H1 (cell line): ENCODE measurements around the gene PLEKHG5. TPM values are rescaled to one million over a fixed set of nuclear protein-coding genes. Genes with fewer than 3 reads are reported as not detected.

Experiments
- CHD7 ChIP-seq: fragments of 300-600 bp; sonication (generic); IDR thresholded peaks from 2 replicates; pipeline ENCODE4 v1.7.1; 2012; ENCODE audit warnings: low read length, moderate library complexity, mild to moderate bottlenecking, inconsistent platforms; ENCODE audit not compliant: insufficient replicate concordance
- CTCF ChIP-seq, 3 experiments: IDR thresholded peaks; 1 replicate in 2 of 3; 2 replicates in 1 of 3; pipeline versions ENCODE4 v1.5.1 to v1.6.1; 2011; ENCODE audit warnings: low read length in 3 of 3, mild to moderate bottlenecking in 3 of 3, inconsistent platforms in 2 of 3, low read depth in 1 of 3, moderate library complexity in 1 of 3; ENCODE audit not compliant: insufficient read depth in 1 of 3; ENCODE audit errors: control extremely low read depth in 1 of 3
- RAD21 ChIP-seq, 2 experiments: IDR thresholded peaks in 1 of 2; conservative IDR thresholded peaks in 1 of 2; 2 replicates each; pipeline ENCODE4 v1.6.1; 2011; ENCODE audit warnings: low read depth in 2 of 2, low read length in 2 of 2, improper control_type of control experiment in 1 of 2, inconsistent platforms in 1 of 2, mild to moderate bottlenecking in 1 of 2, moderate library complexity in 1 of 2
- polyA plus RNA-seq, 7 experiments: library from polyadenylated mRNA; depleted of rRNA in 3 of 7; stranded (reverse) in 5 of 7; unstranded in 2 of 7; fragments of >200 nt in 5 of 7; fragments of 200-250 nt in 2 of 7; gene quantifications; 1 replicate in 5 of 7; 2 replicates in 1 of 7; 4 replicates in 1 of 7; pipeline versions ENCODE4 v1.2.1 to v1.2.3, GENCODE V29; 2011 to 2013; ENCODE audit warnings: missing spikeins in 2 of 7, mixed read lengths in 2 of 7
- total RNA-seq: library from RNA; stranded (reverse); fragmentation: NEBNext Ultra II Directional; extraction: Animal tissue kit (Norgen Biotek cat#: 25700); gene quantifications from 2 replicates; pipeline ENCODE4 v1.2.1, GENCODE V29; 2021

PLEKHG5 gene
- total and polyA plus RNA-seq, 2 of the 8 experiments (the other 6 are each of a cell fraction or from before 2014, with no cell fraction given), result 10.4 to 13.8 TPM

DNA sequence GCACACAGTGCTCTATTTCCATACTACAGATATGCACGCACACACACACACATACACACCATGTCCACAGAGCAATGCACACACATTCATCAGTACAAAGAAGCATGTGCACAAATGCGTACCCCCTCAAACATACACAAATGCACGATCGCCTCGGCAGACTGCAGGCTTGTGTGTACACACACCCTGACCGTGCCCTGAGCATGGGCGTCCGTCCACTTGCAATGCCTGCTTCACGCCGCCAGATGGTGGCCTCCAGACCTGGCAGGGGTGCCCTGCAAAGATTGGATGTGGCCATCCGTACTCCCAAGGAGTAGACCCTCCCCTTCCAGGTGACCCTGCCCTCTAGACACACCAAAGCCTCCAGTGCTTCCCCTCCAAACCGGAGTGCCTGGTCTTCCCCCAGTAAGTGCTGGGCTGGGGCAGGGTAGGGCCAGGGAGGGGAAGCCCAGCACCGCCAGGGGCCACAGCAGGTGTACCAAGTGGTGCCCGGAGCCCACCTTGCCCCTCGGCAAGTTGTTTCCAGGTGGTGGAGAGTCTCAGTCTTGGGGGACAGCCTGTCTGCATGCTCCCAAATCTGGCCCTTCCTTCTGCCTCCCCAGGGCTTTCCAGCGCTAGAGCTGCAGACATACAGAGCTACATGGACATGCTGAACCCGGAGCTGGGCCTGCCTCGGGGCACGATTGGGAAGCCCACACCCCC lies 46.3 kb downstream of the PLEKHG5 start (continued):
- TF ChIP-seq CHD7 (no peak), RAD21 (IDR thresholded peaks at IDR 0.05 in 1 of 2, conservative IDR thresholded peaks at IDR 0.05 in 1 of 2; ENCODE audit: low read depth in 2 of 2, low read length in 2 of 2) (peak; percentile 34 to 41), CTCF (IDR thresholded peaks at IDR 0.05; ENCODE audit: control extremely low read depth in 1 of 3, insufficient read depth in 1 of 3, low read depth in 1 of 3, low read length in 3 of 3) (peak; percentile 66 to 77 (median 67))
